Measurements from ENCODE around the gene CYP26B1.

CYP26B1 gene

GRCh38 chr2:72117029-72117428 lies 30.6 kb downstream of the CYP26B1 start:
- no peak for DNase-seq (ENCODE audit: low spot score)
- TF ChIP-seq CTCF (IDR thresholded peaks at IDR 0.05; ENCODE audit: extremely low read depth, missing control alignments) = no peak

- no peak for DNase-seq (ENCODE audit: low spot score)
- peak; percentile 9 for TF ChIP-seq CTCF (IDR thresholded peaks at IDR 0.05; ENCODE audit: extremely low read depth, missing control alignments)
Measured at GRCh38 chr2:72116081-72116533, 31.6 kb downstream of the CYP26B1 start.

- no peak for DNase-seq (ENCODE audit: low spot score)
- TF ChIP-seq CTCF (IDR thresholded peaks at IDR 0.05; ENCODE audit: extremely low read depth, missing control alignments) = no peak
Measured at GRCh38 chr2:72115110-72116080, 32.3 kb downstream of the CYP26B1 start.

- DNase-seq (ENCODE audit: low spot score) = no peak
- TF ChIP-seq CTCF (IDR thresholded peaks at IDR 0.05; ENCODE audit: extremely low read depth, missing control alignments) = no peak
Measured at GRCh38 chr2:72114693-72115051, 33.0 kb downstream of the CYP26B1 start.

GRCh38 chr2:72113847-72114692 lies 33.6 kb downstream of the CYP26B1 start:
- DNase-seq (ENCODE audit: low spot score) = no peak
- no peak for TF ChIP-seq CTCF (IDR thresholded peaks at IDR 0.05; ENCODE audit: extremely low read depth, missing control alignments)

GRCh38 chr2:72112981-72113846 lies 34.4 kb downstream of the CYP26B1 start:
- DNase-seq (ENCODE audit: low spot score) = no peak
- TF ChIP-seq CTCF (IDR thresholded peaks at IDR 0.05; ENCODE audit: extremely low read depth, missing control alignments) = no peak

Measured in GM20000 (cell line).